Peyer's patch (tissue), 4 donors: Measurements from ENCODE around the gene TAAR6.

Experiments used
- CTCF ChIP-seq, 6 experiments: fragments of 450-650 bp in 4 of 6; fragments of 200-600 bp in 2 of 6; sonication (generic) in 1 of 6; IDR thresholded peaks; one replicate each; pipeline ENCODE4 v1.5.1; 2017 to 2019; ENCODE audit warnings: antibody characterized with exemption in 6 of 6, mild to moderate bottlenecking in 3 of 6, moderate library complexity in 1 of 6
- POLR2A ChIP-seq, 2 donors: fragments of 450-650 bp; IDR thresholded peaks; one replicate each; pipeline ENCODE4 v1.5.1; 2017; ENCODE audit warnings: antibody characterized with exemption in 2 of 2, mild to moderate bottlenecking in 2 of 2, moderate library complexity in 2 of 2

- TF ChIP-seq CTCF (IDR thresholded peaks at IDR 0.05): no peak
- no peak for TF ChIP-seq POLR2A (IDR thresholded peaks at IDR 0.05)
These were observed 3.7 kb upstream of the TAAR6 start for GRCh38 chr6:132566404-132566803.
